Spleen (tissue), 7 donors: ENCODE measurements around the gene IFI35.

Experiments
- CTCF ChIP-seq, 11 experiments: fragments of 200-600 bp in 7 of 11; fragments of 450-650 bp in 4 of 11; sonication (generic) in 4 of 11; IDR thresholded peaks in 8 of 11; conservative IDR thresholded peaks in 3 of 11; 1 replicate in 7 of 11; 2 replicates in 4 of 11; pipeline versions ENCODE4 v1.4.0 to v1.8.0; 2016 to 2021; ENCODE audit warnings: antibody characterized with exemption in 11 of 11, inconsistent platforms in 4 of 11, mild to moderate bottlenecking in 1 of 11
- POLR2A ChIP-seq, 3 donors: fragments of 450-650 bp; IDR thresholded peaks; one replicate each; pipeline ENCODE4 v1.5.1; 2017; ENCODE audit warnings: antibody characterized with exemption in 3 of 3, mild to moderate bottlenecking in 1 of 3
- POLR2AphosphoS5 ChIP-seq, 3 donors: sonication (generic); formaldehyde crosslinking; IDR thresholded peaks; one replicate each; pipeline ENCODE4 v1.5.1; 2017; ENCODE audit warnings: antibody characterized with exemption in 3 of 3
- donor health status: DM: no; HTN: no; CAD: no; lungs with moderate emphysema.
- donor health status: DM: no; HTN: no; CAD: no.
- donor health status: DM: no; HTN: no; CAD: no.

DNA sequence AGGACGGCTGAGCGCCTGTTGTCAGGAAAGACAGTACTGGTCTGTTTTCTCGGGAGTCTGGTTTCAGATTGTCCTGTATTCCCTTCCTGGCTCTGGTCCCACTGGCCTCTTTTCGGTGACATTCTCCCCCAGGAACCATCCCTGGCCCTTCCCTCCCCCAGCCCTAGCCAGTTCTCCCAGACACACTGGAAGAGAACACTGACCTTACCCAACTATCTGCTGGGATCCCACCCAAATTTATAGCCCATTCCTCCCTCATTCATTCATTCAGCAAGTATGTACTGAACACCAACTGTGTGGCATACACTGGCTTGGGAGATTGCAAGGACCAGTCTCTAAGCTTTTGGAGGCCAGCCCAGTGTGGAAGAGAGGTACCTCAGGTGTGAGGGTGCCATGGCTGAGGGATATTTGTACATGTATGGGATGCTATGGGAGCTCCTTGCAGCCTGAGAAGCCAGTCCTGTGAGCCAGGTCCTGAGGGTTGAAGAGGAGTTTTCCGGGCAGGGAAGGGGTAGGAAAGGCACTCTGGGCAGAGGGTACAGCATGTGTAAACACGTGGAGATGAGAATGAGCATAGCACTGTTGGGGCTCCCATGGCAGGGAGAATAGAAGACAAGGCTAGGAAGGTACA, 23.7 kb downstream of the IFI35 start:
- TF ChIP-seq CTCF (IDR thresholded peaks at IDR 0.05 in 8 of 11, conservative IDR thresholded peaks at IDR 0.05 in 3 of 11) (no peak), POLR2A (IDR thresholded peaks at IDR 0.05) (no peak), POLR2AphosphoS5 (IDR thresholded peaks at IDR 0.05) (no peak)
